ENCODE results near the gene EYS.
"Not testable (repeated sequence)": the region's sequence is repeated elsewhere in the genome, so short reads cannot be mapped to it uniquely, and the experiment has no call there.

Gene EYS

GRCh38 chr6:64266351-64266821 lies 1440.6 kb downstream of the EYS start:
- DNase-seq (ENCODE audit: insufficient read length, low spot score) (no peak), FAIRE-seq (no peak)
- no peak for TF ChIP-seq POLR2A (IDR thresholded peaks at IDR 0.05; ENCODE audit: low read depth, low read length)

GRCh38 chr6:64263778-64264177 lies 1443.2 kb downstream of the EYS start:
- TF ChIP-seq POLR2A (IDR thresholded peaks at IDR 0.05; ENCODE audit: low read depth, low read length): no peak
- DNase-seq (ENCODE audit: insufficient read length, low spot score) (no peak), FAIRE-seq (no peak)

- DNase-seq (ENCODE audit: insufficient read length, low spot score) (no peak), FAIRE-seq (no peak)
- no peak for TF ChIP-seq POLR2A (IDR thresholded peaks at IDR 0.05; ENCODE audit: low read depth, low read length)
Measured at GRCh38 chr6:64259372-64259771, 1447.7 kb downstream of the EYS start.

GRCh38 chr6:64258752-64259151 lies 1448.3 kb downstream of the EYS start:
- no peak for TF ChIP-seq POLR2A (IDR thresholded peaks at IDR 0.05; ENCODE audit: low read depth, low read length)
- DNase-seq (ENCODE audit: insufficient read length, low spot score) (no peak), FAIRE-seq (no peak)

- DNase-seq (ENCODE audit: insufficient read length, low spot score) (no peak), FAIRE-seq (no peak)
- TF ChIP-seq POLR2A (IDR thresholded peaks at IDR 0.05; ENCODE audit: low read depth, low read length): no peak
Measured at GRCh38 chr6:64258302-64258701, 1448.7 kb downstream of the EYS start.

GRCh38 chr6:64257586-64257985 lies 1449.4 kb downstream of the EYS start:
- DNase-seq (ENCODE audit: insufficient read length, low spot score) (no peak), FAIRE-seq (no peak)
- TF ChIP-seq POLR2A (IDR thresholded peaks at IDR 0.05; ENCODE audit: low read depth, low read length): no peak

- no peak for TF ChIP-seq POLR2A (IDR thresholded peaks at IDR 0.05; ENCODE audit: low read depth, low read length)
- FAIRE-seq (no peak), DNase-seq (ENCODE audit: insufficient read length, low spot score) (no peak)
Measured at GRCh38 chr6:64256483-64256882, 1450.5 kb downstream of the EYS start.

- FAIRE-seq: no peak
- no peak for DNase-seq (ENCODE audit: insufficient read length, low spot score)
- TF ChIP-seq POLR2A (IDR thresholded peaks at IDR 0.05; ENCODE audit: low read depth, low read length): no peak
Measured at GRCh38 chr6:64255000-64255399, 1452.0 kb downstream of the EYS start.

- DNase-seq (ENCODE audit: insufficient read length, low spot score) (no peak), FAIRE-seq (no peak)
- no peak for TF ChIP-seq POLR2A (IDR thresholded peaks at IDR 0.05; ENCODE audit: low read depth, low read length)
Measured at GRCh38 chr6:64254558-64254957, 1452.5 kb downstream of the EYS start.

- no peak for DNase-seq (ENCODE audit: insufficient read length, low spot score)
- FAIRE-seq: no peak
- TF ChIP-seq POLR2A (IDR thresholded peaks at IDR 0.05; ENCODE audit: low read depth, low read length): no peak
Measured at GRCh38 chr6:64252256-64252655, 1454.8 kb downstream of the EYS start.

GRCh38 chr6:64250126-64250525 lies 1456.9 kb downstream of the EYS start:
- FAIRE-seq (no peak), DNase-seq (ENCODE audit: insufficient read length, low spot score) (no peak)
- TF ChIP-seq POLR2A (IDR thresholded peaks at IDR 0.05; ENCODE audit: low read depth, low read length): no peak

GRCh38 chr6:64249115-64249514 lies 1457.9 kb downstream of the EYS start:
- no peak for DNase-seq (ENCODE audit: insufficient read length, low spot score)

GRCh38 chr6:64243618-64244017 lies 1463.4 kb downstream of the EYS start:
- no peak for TF ChIP-seq POLR2A (IDR thresholded peaks at IDR 0.05; ENCODE audit: low read depth, low read length)
- FAIRE-seq (no peak), DNase-seq (ENCODE audit: insufficient read length, low spot score) (no peak)

More at GRCh38 chr6:64249115-64249514, 1457.9 kb downstream of the EYS start:
- TF ChIP-seq POLR2A (IDR thresholded peaks at IDR 0.05; ENCODE audit: low read depth, low read length): no peak
- no peak for FAIRE-seq

- FAIRE-seq; DNase-seq (ENCODE audit: insufficient read length, low spot score): not testable (repeated sequence)
Measured at GRCh38 chr6:64238908-64239307, 1468.1 kb downstream of the EYS start.

- FAIRE-seq: no peak
- no peak for TF ChIP-seq POLR2A (IDR thresholded peaks at IDR 0.05; ENCODE audit: low read depth, low read length)
Measured at GRCh38 chr6:64238071-64238470, 1469.0 kb downstream of the EYS start.

GRCh38 chr6:64233746-64234145 lies 1473.3 kb downstream of the EYS start:
- DNase-seq (ENCODE audit: insufficient read length, low spot score): no peak
- no peak for FAIRE-seq
- no peak for TF ChIP-seq POLR2A (IDR thresholded peaks at IDR 0.05; ENCODE audit: low read depth, low read length)

More at GRCh38 chr6:64238071-64238470, 1469.0 kb downstream of the EYS start:
- no peak for DNase-seq (ENCODE audit: insufficient read length, low spot score)
